H9 (cell line): ENCODE measurements around the gene MOB3C. TPM values are rescaled to one million over a fixed set of nuclear protein-coding genes. Genes with fewer than 3 reads are reported as not detected.

ENCODE experiments used
- DNase-seq: peaks from one replicate; pipeline ENCODE4 v3.0.0-alpha.2; 2017
- H2AFZ ChIP-seq: one replicate; pipeline ENCODE4 v1.6.1; 2013; ENCODE audit warnings: mild to moderate bottlenecking, low read length, control low read depth, moderate library complexity
- H2AK5ac ChIP-seq: 2 replicates; pipeline ENCODE4 v1.6.1; 2013; ENCODE audit warnings: low read length, control low read depth, mixed read lengths; ENCODE audit not compliant: insufficient read length
- H2BK120ac ChIP-seq: one replicate; pipeline ENCODE4 v1.6.1; 2013; ENCODE audit warnings: low read depth, mild to moderate bottlenecking, low read length, control low read depth, inconsistent platforms; ENCODE audit not compliant: poor library complexity, severe bottlenecking
- H2BK12ac ChIP-seq: 2 replicates; pipeline ENCODE4 v1.6.1; 2013; ENCODE audit warnings: low read length, control low read depth, mixed read lengths, low read depth; ENCODE audit not compliant: insufficient read length
- H2BK15ac ChIP-seq: 2 replicates; pipeline ENCODE4 v1.6.1; 2013; ENCODE audit warnings: low read depth, low read length, control low read depth
- H2BK20ac ChIP-seq: one replicate; pipeline ENCODE4 v1.6.1; 2013; ENCODE audit warnings: low read depth, mild to moderate bottlenecking, low read length, control low read depth, inconsistent platforms; ENCODE audit not compliant: poor library complexity, severe bottlenecking
- H2BK5ac ChIP-seq: 2 replicates; pipeline ENCODE4 v1.6.1; 2013; ENCODE audit warnings: low read length, control low read depth, mixed read lengths; ENCODE audit not compliant: insufficient read length
- H3K14ac ChIP-seq: 2 replicates; pipeline ENCODE4 v1.6.1; 2013; ENCODE audit warnings: low read length, control low read depth; ENCODE audit not compliant: insufficient read depth
- H3K18ac ChIP-seq: 2 replicates; pipeline ENCODE4 v1.6.1; 2013; ENCODE audit warnings: low read depth, mild to moderate bottlenecking, mixed read lengths, low read length, control low read depth; ENCODE audit not compliant: insufficient read length
- H3K23ac ChIP-seq: 2 replicates; pipeline ENCODE4 v1.6.1; 2013; ENCODE audit warnings: low read length, control low read depth, mixed read lengths, low read depth; ENCODE audit not compliant: insufficient read length
- H3K23me2 ChIP-seq: 2 replicates; pipeline ENCODE4 v1.6.1; 2013; ENCODE audit warnings: low read depth, mild to moderate bottlenecking, mixed read lengths, low read length, control low read depth; ENCODE audit not compliant: insufficient read length, poor library complexity, severe bottlenecking
- H3K27ac ChIP-seq: 2 replicates; pipeline ENCODE4 v1.5.1; 2013; ENCODE audit warnings: low read length, control low read depth, mixed read lengths, low read depth; ENCODE audit not compliant: insufficient read length
- H3K27me3 ChIP-seq: 2 replicates; pipeline ENCODE4 v1.6.1; 2013; ENCODE audit warnings: low read length, control low read depth, inconsistent platforms; ENCODE audit not compliant: insufficient read depth
- H3K4ac ChIP-seq: 2 replicates; pipeline ENCODE4 v1.6.1; 2013; ENCODE audit warnings: low read depth, mild to moderate bottlenecking, control low read depth, inconsistent platforms, low read length, moderate library complexity
- H3K4me1 ChIP-seq: 2 replicates; pipeline ENCODE4 v1.6.1; 2013; ENCODE audit warnings: low read length, control low read depth, inconsistent platforms; ENCODE audit not compliant: insufficient read depth
- H3K4me2 ChIP-seq: 2 replicates; pipeline ENCODE4 v1.6.1; 2013; ENCODE audit warnings: low read length, control low read depth, mixed read lengths; ENCODE audit not compliant: insufficient read length, insufficient read depth
- H3K56ac ChIP-seq: 2 replicates; pipeline ENCODE4 v1.6.1; 2013; ENCODE audit warnings: low read depth, mild to moderate bottlenecking, mixed read lengths, low read length, control low read depth; ENCODE audit not compliant: insufficient read length
- H3K79me1 ChIP-seq: 2 replicates; pipeline ENCODE4 v1.6.1; 2013; ENCODE audit warnings: low read depth, mild to moderate bottlenecking, moderate library complexity, low read length, control low read depth, inconsistent platforms; ENCODE audit not compliant: insufficient read depth, poor library complexity, severe bottlenecking
- H3K79me2 ChIP-seq: 2 replicates; pipeline ENCODE4 v1.6.1; 2013; ENCODE audit warnings: low read length, control low read depth, inconsistent platforms; ENCODE audit not compliant: insufficient read depth
- H3K9ac ChIP-seq: 2 replicates; pipeline ENCODE4 v1.6.1; 2013; ENCODE audit warnings: low read length, control low read depth, mixed read lengths; ENCODE audit not compliant: insufficient read length; ENCODE audit errors: extremely low read depth
- H3K9me3 ChIP-seq: one replicate; pipeline ENCODE4 v1.6.1; 2013; ENCODE audit warnings: low read depth, low read length, inconsistent platforms; ENCODE audit not compliant: control insufficient read depth
- H3T11ph ChIP-seq: one replicate; pipeline ENCODE4 v1.6.1; 2013; ENCODE audit warnings: mild to moderate bottlenecking, low read length, control low read depth, inconsistent platforms
- H4K20me1 ChIP-seq: one replicate; pipeline ENCODE4 v1.6.1; 2013; ENCODE audit not compliant: control insufficient read depth, insufficient read length, insufficient read depth
- H4K5ac ChIP-seq: 2 replicates; pipeline ENCODE4 v1.6.1; 2013; ENCODE audit warnings: low read depth, mild to moderate bottlenecking, mixed read lengths, low read length, control low read depth; ENCODE audit not compliant: insufficient read length
- H4K8ac ChIP-seq: replicated peaks from 2 replicates; pipeline ENCODE4 v1.6.1; 2013; ENCODE audit warnings: low read length, control low read depth, mixed read lengths, low read depth; ENCODE audit not compliant: insufficient read length
- H4K91ac ChIP-seq: 2 replicates; pipeline ENCODE4 v1.6.1; 2013; ENCODE audit warnings: low read depth, mild to moderate bottlenecking, moderate library complexity, mixed read lengths, low read length, control low read depth; ENCODE audit not compliant: insufficient read length
- H3K27ac Mint-ChIP-seq, 3 experiments: 2 replicates in 2 of 3; 3 replicates in 1 of 3; pipeline ENCODE4 v1.8.0; 2020 to 2021; ENCODE audit warnings: mixed read lengths in 3 of 3, mild to moderate bottlenecking in 1 of 3, moderate library complexity in 1 of 3
- H3K27me3 Mint-ChIP-seq: 2 replicates; pipeline ENCODE4 v1.8.0; 2021; ENCODE audit warnings: low read depth, mild to moderate bottlenecking, moderate library complexity, mixed read lengths
- H3K36me3 Mint-ChIP-seq, 3 experiments: 2 replicates in 2 of 3; 3 replicates in 1 of 3; pipeline ENCODE4 v1.8.0; 2020 to 2021; ENCODE audit warnings: low read depth in 3 of 3, mixed read lengths in 3 of 3; ENCODE audit not compliant: insufficient read depth in 1 of 3
- H3K4me1 Mint-ChIP-seq, 2 experiments: 2 replicates each; pipeline ENCODE4 v1.8.0; 2020; ENCODE audit warnings: mixed read lengths in 2 of 2
- H3K4me3 Mint-ChIP-seq, 2 experiments: 2 replicates in 1 of 2; 3 replicates in 1 of 2; pipeline ENCODE4 v1.8.0; 2020 to 2021; ENCODE audit warnings: mild to moderate bottlenecking in 2 of 2, mixed read lengths in 2 of 2, moderate library complexity in 1 of 2
- H3K9me3 Mint-ChIP-seq, 2 experiments: 2 replicates in 1 of 2; 3 replicates in 1 of 2; pipeline ENCODE4 v1.8.0; 2020; ENCODE audit warnings: mild to moderate bottlenecking in 2 of 2, mixed read lengths in 2 of 2, moderate library complexity in 1 of 2
- CTCF ChIP-seq: fragments of 200-600 bp; sonication (generic); conservative IDR thresholded peaks from 3 replicates; pipeline ENCODE4 v1.8.0; 2021; ENCODE audit warnings: antibody characterized with exemption, mild to moderate bottlenecking
- WGBS: extraction: QIAGEN DNeasy Blood & Tissue Kit; methylation state at CpG from one replicate; pipeline ENCODE4 v1.1.7; 2013; ENCODE audit warnings: missing lambda C conversion rate, low lambda C conversion rate, mixed read lengths; ENCODE audit not compliant: insufficient read length; ENCODE audit errors: extremely low coverage; 5-methylcytosine and 5-hydroxymethylcytosine counted together
- total RNA-seq: library from RNA; stranded (reverse); gene quantifications from 2 replicates; pipeline ENCODE4 v1.2.1, GENCODE V29; 2021

MOB3C gene
- total RNA-seq, 1 experiment from 2014 or later = 3.2 TPM

GRCh38 chr1:46585312-46585938, 31.2 kb downstream of the MOB3C start:
- no peak overlapping the region for H3K56ac ChIP-seq
- no peaks in the 10 kb centered on the region for H3K23me2 ChIP-seq
- H4K20me1 ChIP-seq = no peaks in the 10 kb centered on the region
- H3K4me1 ChIP-seq = 0 out of 2 replicates have a peak, but pooled peaks cover 2% of the 10 kb centered on the region
- no peak overlapping the region for H3K23ac ChIP-seq
- Mint-ChIP-seq H3K27ac (peak overlapping the region in 2 of 3 experiments; percentile 4 to 12; a peak in 3 of 7 replicates), H3K4me1 (peaks cover 17 to 27% of the 10 kb centered on the region in 2 experiments), H3K36me3 (peaks cover 5 to 29% (median 5%) of the 10 kb centered on the region in 3 experiments; a peak in 6 of 7 replicates), H3K4me3 (no peak overlapping the region), H3K9me3 (no peaks in the 10 kb centered on the region), H3K27me3 (no peaks in the 10 kb centered on the region)
- H2BK120ac ChIP-seq = no peak overlapping the region
- no peak overlapping the region for H3K27ac ChIP-seq
- H4K91ac ChIP-seq = no peak overlapping the region
- H3K9ac ChIP-seq = no peak overlapping the region
- no peak overlapping the region; the same call in 1 of the 2 replicates for H2BK15ac ChIP-seq
- H4K5ac ChIP-seq = no peak overlapping the region
- no peak overlapping the region for H3T11ph ChIP-seq
- no peak overlapping the region for H2BK20ac ChIP-seq
- H2BK12ac ChIP-seq = no peak overlapping the region
- H3K79me1 ChIP-seq = no peaks in the 10 kb centered on the region
- WGBS = no CpG with 5 or more reads among the region's 12 CpGs
- DNase-seq = no peak
- no peaks in the 10 kb centered on the region for H3K79me2 ChIP-seq
- no peak overlapping the region for H3K4ac ChIP-seq
- H3K27me3 ChIP-seq = no peaks in the 10 kb centered on the region
- H2AFZ ChIP-seq = no peak overlapping the region
- no peak overlapping the region for H4K8ac ChIP-seq
- no peak overlapping the region for H3K18ac ChIP-seq
- no peak overlapping the region for H3K4me2 ChIP-seq
- no peak overlapping the region for H2BK5ac ChIP-seq
- H3K14ac ChIP-seq = no peak overlapping the region
- H3K9me3 ChIP-seq = no peaks in the 10 kb centered on the region
- no peak for TF ChIP-seq CTCF
- no peak overlapping the region for H2AK5ac ChIP-seq
